ENCODE data around the gene TADA2A.

Gene TADA2A

DNA sequence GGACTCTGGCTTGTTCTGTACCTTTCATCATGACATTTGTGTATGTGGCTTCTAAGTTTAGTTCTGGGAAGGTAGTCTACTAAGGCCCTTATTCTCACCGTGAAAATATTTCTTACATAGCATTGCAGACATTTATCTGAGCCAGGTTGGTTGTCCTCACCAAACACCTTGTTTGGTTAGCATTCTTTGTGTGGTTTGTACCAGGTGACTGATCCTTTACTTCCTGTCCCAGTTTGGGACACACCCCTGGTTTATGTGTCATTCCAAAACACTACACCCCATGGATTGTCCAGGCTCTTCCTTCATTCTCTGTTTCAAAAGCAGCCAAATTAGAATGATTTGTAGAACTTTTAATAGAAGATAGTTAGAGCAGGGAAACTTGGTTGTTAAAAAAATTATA lies 59.8 kb downstream of the TADA2A start:
- no peak for DNase-seq

DNA sequence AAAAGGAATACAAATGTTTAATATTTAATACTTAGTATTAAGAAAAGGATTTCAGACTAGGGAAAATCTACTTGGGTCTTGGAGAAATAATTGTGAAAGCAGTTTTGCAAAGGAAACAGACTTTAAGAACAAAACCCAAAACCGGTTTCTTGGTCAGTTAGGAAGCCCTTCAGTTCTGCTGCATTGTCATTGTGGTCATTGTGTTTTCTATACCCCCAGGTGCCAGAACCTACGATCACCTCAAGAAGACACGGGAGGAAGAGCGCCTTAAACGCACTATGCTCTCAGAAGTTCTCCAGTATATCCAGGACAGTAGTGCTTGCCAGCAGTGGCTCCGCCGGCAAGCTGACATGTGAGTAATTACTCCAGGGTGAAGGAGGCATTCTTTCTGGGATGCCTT lies 63.5 kb downstream of the TADA2A start:
- no peak for DNase-seq

GRCh38 chr17:37475731-37476420 lies 69.2 kb downstream of the TADA2A start:
- DNase-seq: no peak

DNA sequence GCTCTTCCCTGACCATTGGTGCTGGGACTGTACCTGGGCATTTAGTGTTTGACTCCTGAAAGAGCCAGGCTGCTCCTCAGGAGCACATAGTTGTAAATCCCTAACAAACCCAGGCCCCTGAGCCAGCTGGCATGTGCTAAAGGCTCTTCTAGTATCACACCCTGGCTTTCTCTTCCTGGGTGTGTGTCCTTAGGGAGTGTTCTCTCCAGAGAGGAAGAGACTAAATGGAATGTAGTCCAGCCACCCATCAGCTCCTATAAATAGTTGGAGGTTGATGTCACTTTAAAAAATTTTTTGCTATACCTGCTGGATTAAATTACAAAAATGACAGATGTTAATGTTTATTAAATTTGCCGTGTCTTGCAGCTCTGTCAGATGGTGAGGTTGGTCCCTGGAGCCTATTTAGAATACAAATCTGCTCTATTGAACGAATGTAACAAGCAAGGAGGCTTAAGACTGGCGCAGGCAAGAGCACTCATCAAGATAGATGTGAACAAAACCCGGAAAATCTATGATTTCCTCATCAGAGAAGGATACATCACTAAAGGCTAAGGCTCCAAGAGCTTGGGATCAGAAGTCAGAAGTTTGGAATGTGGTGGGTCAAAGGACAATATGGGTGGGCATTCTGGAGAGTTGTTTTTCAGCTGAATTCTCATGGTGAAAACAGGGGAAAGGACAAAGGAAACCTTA lies 69.9 kb downstream of the TADA2A start:
- DNase-seq: no peak

DNA sequence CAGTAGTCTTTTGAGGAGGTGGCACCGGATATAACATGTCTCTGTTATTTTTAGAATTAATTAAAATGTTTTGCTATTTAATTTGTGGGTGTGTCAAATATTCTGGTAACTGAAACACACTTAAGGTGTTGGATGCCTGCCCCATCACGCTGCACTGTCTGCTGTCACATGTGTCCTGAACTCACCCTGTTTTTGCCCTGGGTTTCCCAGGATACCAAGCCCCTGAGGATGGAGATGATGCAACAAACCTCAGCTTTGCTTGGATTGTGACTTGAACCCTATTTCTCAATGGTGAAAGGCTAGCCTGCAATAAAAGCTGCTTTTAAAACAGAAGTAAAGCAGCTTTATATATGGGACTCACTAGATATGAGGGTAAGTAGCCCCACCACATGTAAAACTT lies 71.5 kb downstream of the TADA2A start:
- DNase-seq: no peak

GRCh38 chr17:37479025-37479424 lies 72.3 kb downstream of the TADA2A start:
- DNase-seq: no peak

DNA sequence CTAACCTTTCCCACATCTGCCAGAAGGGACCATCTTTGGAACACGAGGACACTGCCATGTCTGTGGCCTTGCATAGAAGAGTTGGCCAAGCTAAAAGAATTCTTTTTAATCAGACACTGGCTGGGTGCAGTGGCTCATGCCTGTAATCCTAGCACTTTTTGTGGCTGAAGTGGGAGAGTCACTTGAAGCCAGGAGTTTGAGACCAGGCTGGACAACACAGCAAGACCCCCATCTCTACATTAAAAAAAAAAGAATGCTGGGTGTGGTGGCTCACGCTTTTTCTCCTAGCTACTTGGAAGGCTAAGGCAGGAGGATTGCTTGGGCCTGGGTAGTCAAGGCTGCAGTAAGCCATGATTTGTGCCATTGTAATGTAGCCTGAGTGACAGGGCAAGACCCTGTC lies 73.7 kb downstream of the TADA2A start:
- DNase-seq: no peak

DNA sequence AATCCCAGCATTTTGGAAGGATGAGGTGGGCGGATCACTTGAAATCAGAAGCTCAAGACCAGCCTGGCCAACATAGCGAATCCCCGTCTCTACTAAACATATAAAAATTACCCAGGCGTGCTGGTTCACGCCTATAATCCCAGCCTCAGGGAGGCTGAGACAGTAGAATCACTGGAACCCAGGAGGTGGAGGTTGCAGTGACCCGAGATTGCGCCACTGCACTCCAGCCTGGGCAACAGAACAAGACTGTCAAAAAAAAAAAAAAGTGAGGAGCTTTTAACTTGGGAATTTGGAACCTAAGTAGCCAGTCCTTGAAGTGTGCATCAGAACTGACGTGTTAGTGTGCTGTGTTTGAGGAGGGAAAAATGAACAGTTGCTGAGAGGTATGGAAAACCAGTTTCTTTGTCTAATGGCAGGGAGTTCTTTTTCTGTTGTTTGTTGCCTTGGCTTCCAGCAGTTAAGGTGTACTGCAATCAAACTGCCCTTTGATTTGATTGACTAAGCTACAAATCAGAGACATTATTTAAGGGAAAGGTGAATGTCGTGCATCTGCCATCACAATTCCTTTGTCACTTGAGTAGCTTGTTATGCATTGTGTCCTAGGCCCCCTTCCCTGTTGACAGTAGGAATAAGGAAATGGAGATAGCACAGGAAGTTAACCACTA lies 74.4 kb downstream of the TADA2A start:
- DNase-seq: no peak

GRCh38 chr17:37483311-37484039 lies 76.8 kb downstream of the TADA2A start:
- DNase-seq: no peak

GRCh38 chr17:37485938-37486570 lies 79.4 kb downstream of the TADA2A start:
- DNase-seq: no peak

GRCh38 chr17:37488009-37488604 lies 81.4 kb downstream of the TADA2A start:
- DNase-seq: peak in 1 of 2 donors; percentile 10

DNA sequence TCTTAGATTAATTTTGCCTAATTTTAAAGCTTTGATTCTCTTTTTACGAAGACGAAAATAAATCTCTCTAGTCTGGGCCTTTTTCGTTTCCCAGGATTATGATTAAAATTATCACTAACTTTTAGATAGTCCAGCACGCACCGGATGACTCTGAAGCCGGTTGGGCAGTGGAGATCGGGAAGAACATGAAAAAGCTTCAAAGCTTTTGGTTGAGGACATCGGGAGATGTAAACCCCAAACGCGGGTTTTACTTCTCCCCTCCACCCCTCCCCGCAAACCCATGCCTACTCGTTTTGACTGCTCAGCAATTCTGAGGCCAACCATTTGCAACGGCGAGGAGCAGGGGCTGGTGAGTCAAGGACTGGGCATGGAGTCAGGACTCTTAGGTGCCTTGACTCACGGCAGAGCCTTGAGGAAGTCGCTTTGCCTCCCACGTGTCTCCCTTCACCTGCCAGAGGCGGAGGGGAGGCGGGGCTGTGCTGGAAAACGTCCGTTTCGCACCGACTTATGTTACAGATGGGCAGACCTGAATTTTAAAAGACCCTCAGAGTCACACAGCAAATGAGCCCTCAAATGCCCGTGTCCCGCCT lies 82.0 kb downstream of the TADA2A start:
- peak; percentile 29 to 53 for DNase-seq

DNA sequence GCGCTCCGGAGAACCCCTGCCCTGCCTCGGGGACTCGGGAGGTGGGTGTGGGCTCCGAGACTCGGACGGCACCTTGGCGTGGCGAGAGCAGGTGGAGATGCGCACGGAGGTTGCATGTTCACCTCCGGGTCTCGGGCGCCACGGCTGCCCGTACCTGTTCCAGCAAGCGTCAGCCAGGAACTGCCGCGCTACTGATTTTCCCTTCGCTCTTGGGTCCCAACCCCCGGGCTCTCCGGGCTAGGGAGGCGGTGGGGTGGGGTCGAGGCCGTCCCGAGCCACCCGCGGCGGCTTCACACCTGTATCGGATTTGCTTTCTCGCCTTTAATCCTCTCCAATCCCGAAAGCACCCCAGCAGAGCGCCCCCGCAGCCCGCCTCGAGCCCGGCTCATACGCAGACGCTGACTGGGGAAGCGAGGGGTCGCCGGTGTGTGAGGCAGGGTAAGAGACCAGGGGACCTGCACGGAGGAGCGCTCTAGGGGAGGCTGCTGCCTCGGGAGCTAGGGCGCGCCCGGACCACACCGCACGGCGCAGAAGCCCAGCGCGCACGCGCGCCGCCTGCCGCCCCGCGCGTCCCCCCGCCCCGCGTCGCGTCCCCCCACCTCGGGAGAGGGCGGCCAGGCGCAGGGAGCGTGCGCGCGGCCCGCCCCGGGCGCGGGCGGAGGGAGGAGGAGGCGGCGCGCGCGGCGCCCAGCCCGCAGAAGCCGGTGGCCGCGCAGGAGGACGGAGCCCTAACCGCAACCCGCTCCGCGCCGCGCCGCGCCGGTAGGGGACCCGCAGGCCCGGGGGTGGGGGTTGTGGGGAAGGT lies 82.7 kb downstream of the TADA2A start, which contains the start of gene DUSP14:
Gene DUSP14, plus strand, starts transcription at position 695 of the 805 bp plus-strand sequence. CDS start 22,382 bp downstream, outside the sequence.
- DNase-seq: peak; percentile 82 to 85

DNA sequence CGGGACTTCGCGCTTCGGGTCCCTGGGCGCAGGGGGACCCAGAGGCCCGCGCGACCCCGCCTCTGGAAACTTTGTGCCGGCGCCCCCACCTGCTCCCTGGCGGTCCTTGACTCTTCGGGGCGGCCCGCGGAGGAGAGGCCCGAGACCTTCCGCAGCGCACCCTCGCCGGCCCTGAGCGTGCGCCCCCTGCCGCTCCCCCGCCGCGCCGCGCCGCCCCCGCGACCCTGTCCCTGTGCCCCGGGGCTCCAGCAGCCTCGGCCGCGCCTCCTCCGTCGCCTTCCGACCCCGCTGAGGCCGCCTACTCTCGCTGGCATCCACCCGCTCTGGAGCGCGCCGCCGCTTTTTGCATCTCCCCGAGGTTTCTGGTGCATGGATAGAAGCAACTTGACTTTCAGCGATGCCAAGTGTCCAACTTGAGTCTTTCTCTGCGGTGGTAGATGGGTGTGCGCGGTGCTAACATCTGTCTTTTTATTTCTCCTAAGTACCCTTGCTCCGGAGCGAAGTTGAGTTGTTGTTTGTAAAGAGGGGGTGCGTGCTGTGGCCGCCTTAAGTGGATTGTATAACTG lies 83.4 kb downstream of the TADA2A start:
- DNase-seq: peak; percentile 53 to 73

DNA sequence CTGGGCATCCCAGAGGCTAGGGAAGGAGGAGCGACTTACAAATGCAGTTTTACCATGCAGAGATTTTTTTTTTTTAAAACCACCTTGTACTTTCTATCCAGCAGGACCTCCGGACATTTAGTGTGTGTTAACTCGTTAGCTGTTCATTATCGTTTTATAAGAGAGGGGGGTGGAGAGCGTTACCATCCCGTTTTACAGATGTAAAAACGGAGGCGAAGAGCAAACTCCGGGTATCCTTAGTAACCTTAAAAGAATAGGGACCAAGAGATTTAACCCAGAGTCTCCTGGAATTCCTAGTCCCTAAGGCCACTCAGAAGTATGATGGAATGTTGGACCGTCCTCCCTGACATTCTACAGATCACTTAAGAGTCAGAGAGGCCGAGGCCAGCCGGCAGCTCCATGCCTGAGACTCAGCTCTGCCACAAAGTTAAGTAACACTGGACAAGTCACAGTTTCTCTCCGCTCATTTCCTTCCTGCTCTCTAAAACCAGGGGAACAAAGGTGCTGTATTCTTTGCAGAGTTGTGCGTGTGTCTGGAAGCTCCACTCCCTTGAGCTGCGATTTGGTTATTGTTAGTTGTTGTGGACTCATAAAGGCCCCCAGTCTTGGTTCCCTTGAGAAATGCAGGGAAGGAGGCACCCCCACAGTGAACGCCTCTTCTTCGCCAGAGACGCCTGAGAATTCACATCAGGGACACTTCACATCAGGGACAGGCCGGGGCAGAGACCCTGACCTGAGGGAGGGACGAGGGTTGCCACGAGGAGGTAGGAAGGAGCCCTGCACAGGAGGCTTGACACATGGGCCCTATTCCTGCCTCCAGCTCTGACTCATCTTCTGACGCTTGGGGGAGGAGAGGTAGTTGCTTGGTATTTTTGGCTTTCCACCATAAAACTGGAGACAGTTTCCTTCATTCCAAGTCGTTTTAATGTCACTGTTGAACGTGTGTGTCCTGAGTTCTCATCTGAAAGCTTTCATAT lies 84.2 kb downstream of the TADA2A start:
- no peak for DNase-seq

- DNase-seq: no peak
These were observed 85.5 kb downstream of the TADA2A start for GRCh38 chr17:37492167-37492566.

DNA sequence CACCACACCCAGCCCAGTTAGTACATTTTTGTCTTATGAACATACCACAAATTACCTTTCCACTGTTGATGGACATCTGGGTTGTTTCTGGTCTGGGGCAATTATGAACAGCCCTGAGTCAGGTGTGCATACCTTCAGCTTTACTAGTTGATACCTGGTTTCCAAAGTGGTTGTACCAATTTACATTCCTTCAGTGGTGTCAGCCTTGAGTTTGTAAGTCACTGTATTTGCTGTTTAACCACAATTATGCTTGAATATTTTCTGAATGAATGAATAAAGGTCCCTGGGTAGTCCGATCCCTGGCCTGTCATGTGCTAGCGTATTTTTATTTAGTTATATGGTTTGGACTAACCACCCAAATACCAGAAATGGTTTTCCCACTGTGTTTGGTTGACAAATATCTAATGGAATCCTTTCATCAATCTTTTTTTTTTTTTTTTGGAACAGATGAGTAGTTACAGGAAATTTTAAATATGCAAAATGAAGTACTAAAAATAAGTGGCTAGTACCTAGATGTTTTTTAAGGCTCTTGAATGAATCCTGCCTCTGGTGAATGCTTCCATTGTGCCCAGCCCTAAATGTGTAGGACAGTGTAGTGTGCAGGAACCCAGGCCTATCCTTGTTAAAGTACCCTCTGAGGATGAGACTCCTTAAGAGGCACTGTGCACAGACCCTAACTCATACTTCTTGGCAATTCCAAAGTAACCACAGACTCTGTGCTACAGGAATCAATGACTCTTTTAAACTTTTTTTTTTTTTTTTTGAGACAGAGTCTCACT lies 86.8 kb downstream of the TADA2A start:
- no peak for DNase-seq

DNA sequence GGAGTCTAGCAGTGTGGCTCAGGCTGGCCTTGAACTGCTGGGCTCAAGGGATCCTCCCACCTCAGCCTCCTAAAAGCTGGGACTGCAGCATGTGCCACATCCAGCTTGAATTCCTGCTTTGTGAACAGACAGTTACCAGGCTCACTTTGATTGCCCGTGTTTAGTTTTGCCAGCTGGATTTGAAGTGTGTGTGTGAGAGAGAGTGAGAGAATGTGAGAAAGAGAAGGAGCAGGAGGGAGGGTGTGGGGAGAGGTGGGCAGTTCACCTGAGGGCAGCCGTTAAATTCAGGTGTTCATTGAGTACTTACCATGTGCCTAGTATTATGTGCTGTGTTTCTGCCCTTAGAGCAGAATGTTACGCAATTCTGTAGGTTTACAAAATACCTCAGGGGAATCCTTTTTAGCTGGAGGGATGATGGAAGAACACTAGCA lies 87.7 kb downstream of the TADA2A start:
- no peak for DNase-seq

GRCh38 chr17:37494971-37495370 lies 88.3 kb downstream of the TADA2A start:
- DNase-seq: no peak
